Daoy (cell line): Measurements from ENCODE around the gene CCDC57. TPM values are rescaled to one million over a fixed set of nuclear protein-coding genes. Genes with fewer than 3 reads are reported as not detected.

Experiments
- DNase-seq: peaks from one replicate; pipeline ENCODE4 v3.0.0-alpha.2; 2015; ENCODE audit warnings: low read depth
- total RNA-seq: library from RNA; depleted of rRNA; stranded (reverse); fragments of >200 nt; shearing (Covaris generic); gene quantifications from 2 replicates; pipeline ENCODE4 v1.2.3, GENCODE V29; 2014

CCDC57 gene
- total RNA-seq, 1 experiment from 2014 or later, result 7.9 TPM

DNA sequence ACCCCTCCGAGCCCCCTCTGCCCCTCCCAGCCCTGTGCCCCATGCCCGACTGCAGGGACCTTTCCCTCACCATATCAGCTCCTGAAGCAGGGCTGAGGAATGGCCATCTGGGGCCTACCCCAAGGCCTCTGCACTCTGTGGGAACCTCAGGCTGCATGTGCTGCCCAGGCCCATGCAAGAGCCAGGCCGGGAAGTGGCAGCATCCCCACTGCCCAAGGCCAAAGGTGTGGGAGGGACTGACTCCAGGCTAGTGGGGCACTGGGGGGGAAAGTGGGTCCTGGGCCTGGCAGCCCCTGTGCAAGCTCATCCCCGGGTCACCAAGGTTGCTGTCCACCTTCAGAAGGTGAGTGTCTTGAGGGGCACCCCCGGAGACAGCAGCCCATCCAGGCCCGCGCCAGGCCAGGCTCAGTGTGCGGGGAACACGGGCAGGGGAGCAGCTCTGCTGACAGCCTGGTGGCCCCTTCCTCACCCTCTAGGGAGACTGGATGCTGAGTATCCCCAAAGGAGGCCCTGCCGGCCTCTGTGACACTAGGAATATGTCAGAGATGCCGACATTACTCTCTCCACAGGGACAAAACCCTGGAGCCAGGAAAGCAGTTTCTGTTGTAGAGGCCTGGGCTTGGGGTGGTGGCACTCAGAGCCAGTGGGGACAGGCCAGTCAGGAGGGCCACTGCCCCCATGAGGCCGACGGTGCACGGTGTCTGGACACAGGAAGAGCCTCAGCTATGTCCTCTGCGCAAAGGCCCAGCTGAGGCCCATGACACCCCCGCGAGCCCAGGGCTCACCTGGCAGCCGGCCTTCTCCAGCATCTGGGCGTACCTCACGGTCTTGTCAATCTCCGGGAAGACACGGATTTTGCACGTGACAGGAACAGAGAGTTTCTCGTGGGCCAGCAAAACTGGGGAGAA lies 150.3 kb downstream of the CCDC57 start:
- DNase-seq, result no peak

DNA sequence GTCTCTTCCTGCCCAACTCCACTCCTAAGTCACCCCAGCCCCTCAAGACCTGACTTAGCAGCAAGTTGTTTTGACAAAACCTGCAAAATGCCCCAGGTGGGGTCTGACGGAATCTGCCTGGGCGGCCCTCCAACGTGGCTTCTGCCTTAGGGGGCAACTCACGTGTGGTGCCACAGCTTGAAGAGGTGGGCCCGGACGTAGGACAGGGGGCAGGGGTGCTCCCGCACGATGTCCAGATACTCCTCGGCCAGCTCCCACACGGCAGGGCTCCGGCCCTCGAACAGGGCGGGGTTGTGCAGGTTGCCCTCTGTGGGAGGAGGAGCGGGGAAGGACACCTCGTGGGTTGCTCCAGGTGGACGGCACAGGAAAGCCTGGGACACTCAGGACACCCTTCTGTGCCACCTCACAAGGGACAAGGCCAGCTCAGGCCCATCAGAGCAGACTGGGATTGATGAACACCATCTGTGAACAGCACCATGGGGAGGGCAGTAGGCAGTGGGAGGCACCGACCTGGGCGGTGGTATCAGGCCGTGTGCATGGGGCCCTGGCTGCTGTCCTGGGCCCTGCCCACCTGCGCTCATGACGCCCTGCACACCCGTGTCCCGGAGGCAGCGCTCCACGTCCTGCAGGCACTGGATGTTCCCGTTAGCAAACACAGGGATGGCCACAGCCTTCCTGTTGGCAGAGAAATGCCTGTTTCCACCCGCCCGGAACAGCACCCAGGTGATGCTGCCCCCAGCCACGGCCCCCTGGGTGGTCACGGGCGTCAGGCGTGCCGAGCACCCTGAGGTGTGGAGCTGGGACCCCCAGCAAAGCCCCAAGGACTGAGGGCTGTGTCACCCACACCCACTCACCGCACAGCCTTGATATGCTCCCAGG lies 151.4 kb downstream of the CCDC57 start:
- DNase-seq, result no peak

DNA sequence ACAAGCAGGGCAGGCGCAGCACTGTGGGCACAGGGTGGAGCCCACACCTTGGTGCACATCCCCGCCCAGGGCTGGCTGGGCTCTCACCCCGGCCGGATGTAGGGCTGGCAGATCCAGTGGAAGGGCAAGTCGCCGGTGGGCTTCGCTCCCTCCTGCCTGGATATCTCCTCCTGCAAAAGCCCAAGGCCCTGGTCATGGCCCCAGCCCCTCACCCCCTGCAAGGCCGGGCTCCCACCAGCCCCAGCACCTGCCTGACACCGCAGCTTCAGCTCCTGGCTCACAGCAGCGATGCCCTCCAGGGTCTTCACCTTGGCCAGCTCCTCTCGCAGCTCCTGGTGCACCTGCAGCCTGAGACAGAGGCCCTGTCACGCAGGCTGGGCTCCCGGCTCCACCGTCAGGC lies 152.0 kb downstream of the CCDC57 start:
- DNase-seq, result peak; percentile 3

DNA sequence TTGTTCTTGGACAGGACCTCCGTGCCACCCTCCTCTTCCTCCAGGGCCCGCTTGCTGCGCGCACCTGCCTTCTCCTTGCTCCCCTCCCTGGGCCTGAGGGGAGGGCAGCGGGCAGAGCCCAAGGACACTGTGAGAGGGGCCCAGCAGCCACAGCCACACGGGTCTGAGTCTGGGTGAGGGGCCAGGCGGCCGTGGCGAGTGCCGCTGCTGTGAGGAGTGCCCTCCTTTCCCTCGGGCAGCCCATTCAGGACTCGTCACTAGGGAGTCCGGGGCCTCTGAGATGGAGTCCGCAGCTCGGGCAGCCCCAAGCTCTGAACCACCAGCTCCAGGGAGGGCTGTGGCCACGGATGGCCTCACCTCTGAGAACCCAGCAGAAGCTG lies 152.7 kb downstream of the CCDC57 start:
- DNase-seq, result peak; percentile 4

DNA sequence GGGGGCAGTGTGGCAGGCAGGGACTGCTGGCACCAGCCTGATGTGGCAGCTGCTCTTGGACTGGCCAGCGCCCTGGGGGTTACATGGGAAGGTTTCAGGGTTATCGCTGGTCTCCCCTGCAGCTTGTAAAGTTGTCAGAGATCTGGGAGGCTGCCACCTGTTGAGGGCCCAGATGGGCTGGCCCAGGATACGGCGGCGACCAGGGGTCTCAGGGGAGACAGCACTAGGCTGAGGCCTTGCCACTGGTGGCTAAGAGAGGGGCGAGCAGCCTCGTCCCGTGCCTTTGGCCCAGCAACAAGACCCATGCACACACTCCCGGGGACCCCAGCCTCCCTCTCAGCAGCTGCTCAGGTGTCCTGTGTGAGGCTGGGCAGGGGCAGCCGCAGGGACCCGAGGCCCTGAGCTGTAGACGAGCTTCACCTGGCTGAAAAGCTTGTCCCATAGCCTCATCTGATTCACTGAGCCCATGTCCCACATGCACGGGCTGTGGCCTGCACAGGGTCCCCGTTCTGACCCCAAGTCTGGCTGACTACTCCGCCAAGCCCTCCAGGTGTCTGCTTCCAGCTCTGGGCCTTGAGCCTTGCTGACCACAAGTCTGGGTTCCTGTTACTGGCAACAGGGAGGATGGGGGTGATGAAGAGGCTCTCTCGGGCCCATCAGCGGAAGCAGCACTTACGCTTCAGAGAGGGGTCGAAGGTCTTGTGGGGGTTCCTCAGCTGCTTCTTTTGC lies 153.2 kb downstream of the CCDC57 start:
- peak; percentile 8 for DNase-seq

DNA sequence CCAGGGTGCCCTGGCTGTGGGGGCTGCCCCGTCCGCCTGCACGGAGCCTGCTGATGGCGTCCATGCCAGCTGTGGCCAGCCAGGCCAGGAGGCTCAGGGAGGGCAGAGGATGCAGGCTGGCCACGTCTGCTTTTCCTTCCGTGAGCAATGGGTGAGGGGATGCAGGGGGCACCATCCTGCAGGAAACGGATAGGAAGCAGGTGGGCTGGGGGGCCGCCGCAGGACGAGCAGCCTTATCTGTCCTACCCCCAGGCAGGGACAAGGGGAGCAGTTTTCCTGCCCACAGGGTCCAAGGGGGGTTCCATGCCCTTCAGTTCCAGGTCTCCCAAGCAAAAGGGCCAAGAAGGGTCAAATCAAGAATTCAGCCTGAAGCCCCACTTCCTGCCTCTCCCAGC lies 153.8 kb downstream of the CCDC57 start:
- DNase-seq, result peak; percentile 7

DNA sequence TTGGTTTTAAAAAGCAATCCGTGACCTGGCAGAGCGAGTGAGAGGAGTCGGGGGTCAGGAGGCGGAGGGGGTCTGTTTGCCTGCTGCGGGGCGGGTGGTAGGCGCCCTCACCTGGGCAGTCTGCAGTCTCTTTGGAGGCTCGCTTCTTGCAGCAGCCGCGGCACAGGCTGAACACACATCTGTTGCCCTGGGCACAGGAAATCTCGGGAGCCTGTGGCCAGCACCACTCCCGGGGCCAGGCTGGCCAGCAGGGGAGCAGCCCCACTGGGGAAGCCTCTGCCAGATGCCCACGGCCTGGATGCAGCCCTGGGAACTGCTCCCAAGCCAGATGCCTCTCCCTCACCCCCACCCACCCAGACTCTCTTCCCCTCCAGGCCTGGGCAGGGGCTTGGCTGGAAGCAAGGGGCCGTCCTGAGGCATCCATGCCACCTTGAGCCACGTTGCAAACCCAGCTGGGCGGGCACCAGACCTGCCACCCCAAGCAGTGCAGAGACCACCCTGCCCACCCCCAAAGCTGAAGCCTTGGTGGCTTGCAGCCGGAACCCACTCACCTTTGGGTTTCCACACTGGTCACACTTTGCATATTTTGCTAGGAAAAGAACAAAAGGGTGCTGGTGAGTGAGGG lies 154.3 kb downstream of the CCDC57 start:
- peak; percentile 6 for DNase-seq

DNA sequence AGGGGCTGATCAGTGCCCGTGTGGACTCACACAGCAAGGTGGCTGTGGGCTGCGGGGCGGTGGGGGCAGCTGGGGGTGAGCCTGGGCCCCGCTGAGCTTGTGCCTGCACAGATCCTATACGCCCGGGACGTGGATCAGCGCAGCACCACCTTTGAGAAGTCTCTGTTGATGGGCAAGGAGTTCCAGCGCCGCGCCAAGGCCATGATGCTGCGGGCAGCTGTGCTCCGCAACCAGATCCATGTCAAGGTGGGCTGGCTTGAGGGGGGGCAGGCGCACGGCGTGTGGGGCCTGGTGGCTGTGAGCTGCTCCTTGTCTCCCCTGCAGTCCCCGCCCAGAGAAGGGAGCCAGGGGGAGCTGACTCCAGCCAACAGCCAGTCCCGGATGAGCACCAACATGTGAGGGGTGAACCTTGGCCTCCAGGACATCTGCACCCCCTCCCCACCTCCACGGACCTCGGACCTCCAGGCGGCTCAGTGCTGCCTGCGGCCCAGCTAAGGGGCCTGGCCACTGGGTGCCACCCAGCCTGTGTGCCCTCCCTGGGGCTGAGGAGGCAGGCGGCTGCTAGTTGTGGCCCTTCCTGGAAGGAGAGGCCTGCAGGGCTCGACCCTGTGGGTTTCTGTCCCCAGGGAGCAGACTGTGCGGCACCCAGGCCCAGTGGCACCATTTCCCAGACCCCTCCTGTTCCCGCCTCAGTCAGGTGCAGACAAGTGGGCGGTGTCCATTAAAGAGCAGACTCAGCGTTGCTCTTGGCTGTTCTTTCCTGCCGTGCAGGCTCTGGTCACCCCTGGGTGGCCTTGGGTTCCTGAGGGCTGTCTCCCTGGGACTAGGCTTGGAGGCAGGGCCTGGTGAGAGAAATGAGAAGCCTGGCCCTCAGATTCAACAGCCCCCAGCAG lies 155.7 kb downstream of the CCDC57 start:
- DNase-seq, result peak; percentile 11

DNA sequence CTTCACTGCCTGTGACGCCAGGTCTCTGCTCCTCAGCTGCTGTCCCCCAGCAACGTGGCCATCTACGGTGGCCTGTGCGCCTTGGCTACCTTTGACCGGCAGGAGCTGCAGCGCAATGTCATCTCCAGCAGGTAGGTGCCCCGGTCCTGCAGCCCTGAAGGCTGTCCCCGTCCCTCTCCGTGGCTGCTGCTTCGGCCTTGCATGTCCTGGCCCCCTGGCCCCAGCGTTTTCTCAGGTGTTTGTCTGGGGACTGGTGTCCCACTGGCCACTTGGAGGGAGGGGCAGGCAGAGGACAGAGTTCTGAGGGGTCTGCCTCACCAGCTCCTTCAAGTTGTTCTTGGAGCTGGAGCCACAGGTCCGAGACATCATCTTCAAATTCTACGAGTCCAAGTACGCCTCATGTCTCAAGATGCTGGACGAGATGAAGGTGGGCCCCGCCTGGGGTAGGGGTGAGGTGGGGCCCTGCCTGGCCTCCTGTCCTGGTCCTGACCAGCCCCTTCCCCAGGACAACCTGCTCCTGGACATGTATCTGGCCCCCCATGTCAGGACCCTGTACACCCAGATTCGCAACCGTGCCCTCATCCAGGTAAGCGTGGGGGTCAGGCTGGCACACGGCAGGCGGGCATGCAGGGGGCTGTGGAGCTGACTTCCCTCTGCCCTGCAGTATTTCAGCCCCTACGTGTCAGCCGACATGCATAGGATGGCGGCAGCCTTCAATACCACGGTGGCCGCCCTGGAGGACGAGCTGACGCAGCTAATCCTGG lies 156.5 kb downstream of the CCDC57 start:
- DNase-seq, result peak; percentile 5

DNA sequence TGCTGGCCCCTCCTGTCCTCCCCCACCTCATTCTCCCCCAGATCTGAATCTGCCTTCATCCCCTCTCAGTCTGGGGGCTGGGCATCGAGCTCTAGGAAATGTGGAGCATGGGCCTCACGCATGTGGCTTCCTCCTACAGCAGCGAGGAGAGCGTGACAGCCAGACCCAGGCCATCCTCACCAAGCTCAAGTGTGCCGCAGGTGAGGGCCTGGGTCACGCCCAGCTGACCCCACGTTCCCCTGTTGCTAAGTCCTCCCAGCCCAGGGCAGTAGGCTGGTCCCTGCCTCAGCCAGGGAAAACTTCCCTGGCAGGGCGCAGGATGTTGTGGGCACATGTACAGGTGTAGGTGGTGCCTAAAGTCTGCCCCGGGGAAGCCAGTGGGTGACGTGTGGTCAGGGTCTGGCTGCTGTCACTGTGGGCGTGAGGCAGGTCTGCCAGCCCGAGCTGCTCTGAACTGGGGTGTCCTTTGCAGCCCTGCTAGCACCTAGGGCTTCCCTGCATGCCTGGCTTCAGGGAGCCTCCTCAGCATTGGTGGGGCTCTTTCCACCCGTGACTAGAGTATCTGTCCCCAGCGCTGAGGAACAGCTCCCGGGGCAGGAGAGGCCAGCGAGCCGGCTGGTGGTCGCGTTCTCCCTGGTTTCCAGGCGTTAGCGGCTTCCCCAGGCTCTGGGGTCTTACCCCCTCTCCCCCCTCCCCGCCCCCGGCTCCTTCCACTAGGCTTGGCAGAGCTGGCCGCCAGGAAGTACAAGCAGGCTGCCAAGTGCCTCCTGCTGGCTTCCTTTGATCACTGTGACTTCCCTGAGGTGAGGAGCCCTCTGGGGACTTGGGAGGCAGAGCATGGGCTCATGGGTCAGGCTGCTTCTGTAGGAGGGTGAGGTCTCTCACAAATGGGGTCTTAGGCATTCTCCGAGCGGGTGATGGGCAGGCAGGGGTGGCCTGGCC lies 157.3 kb downstream of the CCDC57 start:
- peak; percentile 9 for DNase-seq

DNA sequence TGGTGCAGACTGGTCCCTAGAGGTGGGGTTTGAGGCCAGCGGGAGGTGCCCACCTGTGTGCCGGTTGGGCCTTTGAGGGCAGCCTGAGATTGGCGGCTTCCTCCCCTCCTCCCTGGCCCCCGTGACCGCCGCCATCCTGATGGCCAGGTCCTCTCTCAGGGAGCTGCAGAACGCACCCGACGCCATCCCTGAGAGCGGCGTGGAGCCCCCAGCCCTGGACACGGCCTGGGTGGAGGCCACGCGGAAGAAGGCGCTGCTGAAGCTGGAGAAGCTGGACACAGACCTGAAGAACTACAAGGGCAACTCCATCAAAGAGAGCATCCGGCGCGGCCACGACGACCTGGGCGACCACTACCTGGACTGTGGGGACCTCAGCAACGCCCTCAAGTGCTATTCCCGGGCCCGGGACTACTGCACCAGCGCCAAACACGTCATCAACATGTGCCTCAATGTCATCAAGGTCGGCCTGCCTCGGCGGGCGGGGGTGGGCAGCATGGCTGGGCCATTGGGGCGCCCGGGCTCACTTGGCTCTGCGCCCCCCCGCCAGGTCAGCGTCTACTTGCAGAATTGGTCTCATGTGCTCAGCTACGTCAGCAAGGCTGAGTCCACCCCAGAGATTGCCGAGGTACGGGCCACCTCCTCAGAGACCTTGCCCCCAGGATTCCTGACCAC lies 158.2 kb downstream of the CCDC57 start:
- peak; percentile 10 for DNase-seq

DNA sequence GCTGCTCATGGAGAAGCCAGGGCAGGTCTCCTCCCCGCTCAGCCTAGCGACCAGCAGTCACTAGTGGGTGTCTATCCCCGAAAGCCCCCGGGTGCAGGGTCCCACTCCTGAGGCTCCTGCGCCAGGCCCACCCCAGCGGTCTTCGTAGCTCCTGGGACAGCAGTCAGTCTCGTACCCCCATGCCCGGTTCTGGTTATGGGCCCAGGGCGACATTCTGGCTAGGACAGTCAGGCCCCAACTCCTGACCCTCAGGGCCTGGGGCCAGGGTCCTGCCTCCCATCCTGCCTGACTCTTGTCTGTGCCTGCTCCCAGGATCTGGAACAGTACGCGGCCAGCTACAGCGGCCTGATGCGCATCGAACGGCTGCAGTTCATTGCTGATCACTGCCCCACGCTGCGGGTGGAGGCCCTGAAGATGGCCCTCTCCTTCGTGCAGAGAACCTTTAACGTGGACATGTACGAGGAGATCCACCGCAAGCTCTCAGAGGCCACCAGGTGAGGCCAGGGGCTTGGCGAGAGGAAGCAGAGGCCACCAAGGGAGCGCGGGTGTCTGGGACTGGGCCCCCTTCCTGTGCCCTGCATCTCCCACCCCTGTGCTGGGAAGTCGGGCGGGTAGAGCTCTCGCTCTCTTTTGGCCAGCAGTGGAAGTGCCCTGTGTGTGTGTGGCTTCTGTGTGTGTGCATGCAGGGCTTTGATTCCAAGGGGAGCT lies 158.9 kb downstream of the CCDC57 start:
- peak; percentile 6 for DNase-seq

DNA sequence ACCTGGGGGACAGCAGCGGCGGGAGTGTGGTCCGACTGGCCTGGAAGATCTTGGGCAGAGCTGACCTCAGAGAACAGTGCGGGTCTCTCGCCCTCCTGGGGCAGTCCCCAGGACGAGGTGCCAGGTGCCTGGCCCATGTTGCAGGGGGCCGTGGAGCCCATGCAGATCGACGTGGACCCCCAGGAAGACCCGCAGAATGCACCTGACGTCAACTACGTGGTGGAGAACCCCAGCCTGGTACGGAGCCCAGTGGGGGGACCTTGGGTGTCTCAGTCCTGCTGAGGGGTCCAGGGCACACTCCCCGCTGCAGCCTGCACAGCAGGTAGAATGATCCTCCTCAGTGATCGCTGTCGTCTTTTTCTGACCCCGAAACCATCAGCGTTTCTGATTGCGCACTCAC lies 159.5 kb downstream of the CCDC57 start:
- DNase-seq, result no peak

DNA sequence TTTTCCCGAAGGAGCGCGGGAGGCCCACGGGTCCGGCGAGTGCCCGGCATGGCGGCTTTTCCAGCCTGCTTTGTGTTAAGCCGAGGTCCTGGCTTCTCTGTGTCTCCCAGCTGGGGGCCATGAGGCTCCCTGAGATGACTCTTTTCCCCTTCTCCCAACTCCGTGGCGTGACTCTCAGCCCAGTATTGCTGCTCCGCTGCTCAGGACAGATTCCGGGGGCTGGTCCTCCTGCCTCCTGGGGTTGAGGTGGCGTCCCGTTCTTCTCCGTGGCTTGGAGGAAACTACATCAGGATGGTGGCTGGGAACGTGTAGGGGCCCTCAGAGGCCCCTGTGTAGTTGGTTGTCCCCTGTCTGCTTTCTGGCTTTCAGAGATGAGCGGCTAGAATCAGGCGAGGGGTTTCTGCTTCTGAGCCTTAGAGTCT lies 160.0 kb downstream of the CCDC57 start:
- DNase-seq, result peak; percentile 6

DNA sequence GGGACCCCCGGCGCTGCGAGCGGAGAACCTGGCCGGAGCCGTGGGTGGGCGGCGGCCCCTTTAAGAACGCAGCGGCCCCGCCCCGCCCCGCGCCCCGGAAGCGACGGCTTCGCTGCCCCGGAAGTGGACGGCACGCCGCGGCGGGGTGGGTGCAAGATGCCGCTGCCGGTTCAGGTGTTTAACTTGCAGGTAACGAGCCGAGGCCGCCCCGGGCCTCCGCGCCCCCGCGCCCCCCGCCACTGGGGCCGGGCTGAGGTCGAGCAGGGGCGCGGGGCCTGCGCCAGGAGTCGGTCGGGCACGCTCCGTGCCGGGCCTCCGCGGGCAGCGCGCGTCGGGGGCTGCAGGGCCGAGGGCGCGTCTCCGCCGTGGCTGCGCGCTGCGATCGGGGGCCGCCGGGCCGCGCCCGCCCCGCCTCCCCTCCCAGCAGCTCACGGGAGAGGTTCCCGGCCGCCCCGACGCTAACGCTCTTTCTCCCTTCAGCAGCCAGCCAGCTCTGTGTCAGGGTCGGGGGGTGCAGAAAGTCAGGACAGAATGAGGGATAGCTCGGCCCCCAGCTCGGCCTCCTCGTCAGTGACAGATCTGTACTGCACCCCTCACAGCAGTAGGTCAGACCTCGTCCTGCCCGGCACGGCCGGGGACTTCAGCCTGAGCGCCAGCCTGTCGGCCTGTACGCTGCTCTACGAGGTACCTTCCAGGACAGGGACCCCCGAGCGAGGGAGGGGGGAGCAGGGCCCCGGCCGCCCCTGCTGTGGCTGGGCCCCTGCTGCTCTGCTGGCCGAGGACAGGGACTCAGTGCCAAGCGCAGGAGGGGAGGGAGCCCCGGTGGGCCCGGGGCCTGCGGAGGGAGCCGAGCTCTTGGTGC lies 160.6 kb downstream of the CCDC57 start, which contains the start of the genes GPS1 and RFNG:
GPS1 (plus strand) TSS at position 123 of the 862 bp plus-strand sequence; CDS start at position 157, 34 bp downstream.
RFNG (minus strand) TSS at position 36 of the 862 bp plus-strand sequence. CDS start 45 bp downstream, outside the sequence.
- DNase-seq, result peak; percentile 82
